Subcutaneous abdominal adipose tissue (tissue), 5 donors: ENCODE measurements around the gene GRAMD4.
A peak's percentile ranks its signal among the peaks of the same experiment; 100 is the strongest.

ENCODE experiments used
- H3K27ac ChIP-seq: one replicate; pipeline ENCODE4 v1.7.0; 2013; ENCODE audit warnings: low read depth, mild to moderate bottlenecking, inconsistent platforms, low read length, moderate library complexity
- H3K27me3 ChIP-seq, 5 donors: one replicate each; pipeline ENCODE4 v1.7.0; 2013; ENCODE audit warnings: low read length in 5 of 5, inconsistent platforms in 1 of 5; ENCODE audit not compliant: control insufficient read depth in 5 of 5, insufficient read depth in 4 of 5
- H3K36me3 ChIP-seq, 5 donors: one replicate each; pipeline ENCODE4 v1.7.0; 2013; ENCODE audit warnings: low read length in 5 of 5; ENCODE audit not compliant: control insufficient read depth in 5 of 5, insufficient read depth in 5 of 5
- H3K4me1 ChIP-seq, 5 donors: one replicate each; pipeline ENCODE4 v1.7.0; 2013; ENCODE audit warnings: low read length in 5 of 5, mild to moderate bottlenecking in 3 of 5, moderate library complexity in 1 of 5; ENCODE audit not compliant: control insufficient read depth in 5 of 5, insufficient read depth in 5 of 5
- H3K4me3 ChIP-seq, 5 donors: one replicate each; pipeline ENCODE4 v1.7.0; 2013; ENCODE audit warnings: low read length in 5 of 5, low read depth in 1 of 5
- H3K9ac ChIP-seq, 5 donors: one replicate each; pipeline ENCODE4 v1.7.0; 2013; ENCODE audit warnings: low read length in 5 of 5, mild to moderate bottlenecking in 4 of 5, moderate library complexity in 3 of 5
- H3K9me3 ChIP-seq, 5 donors: one replicate each; pipeline ENCODE4 v1.7.0; 2013; ENCODE audit warnings: low read length in 5 of 5; ENCODE audit not compliant: control insufficient read depth in 5 of 5
- donor health status: healthy.
- donor health status: healthy.
- donor health status: healthy.
- donor health status: healthy.
- donor health status: healthy.

GRAMD4 gene

DNA sequence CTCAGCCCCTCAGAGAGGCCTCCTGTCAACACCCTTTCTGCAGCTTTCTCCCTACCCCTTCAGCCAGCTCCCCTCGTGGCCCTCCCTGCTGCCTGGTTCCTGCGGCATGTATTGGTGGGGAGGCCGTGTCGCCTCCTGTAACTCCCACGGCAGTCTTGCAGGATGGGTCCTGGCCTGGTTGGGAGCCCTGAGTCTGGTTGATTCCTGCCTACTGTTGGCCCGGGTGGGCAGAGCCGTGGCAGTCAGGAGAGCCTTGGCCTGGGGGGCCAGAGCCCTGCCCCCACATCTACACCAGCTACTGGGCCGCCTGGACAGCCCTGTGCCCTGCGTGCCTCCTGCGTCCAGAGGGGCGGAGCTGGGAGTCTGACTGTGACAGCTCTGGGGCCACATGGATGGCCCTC is 30.3 kb upstream of the GRAMD4 start:
- H3K36me3 ChIP-seq = no peaks in the 10 kb centered on the region
- no peaks in the 10 kb centered on the region for H3K27me3 ChIP-seq
- H3K4me3 ChIP-seq = no peak overlapping the region
- no peak overlapping the region for H3K27ac ChIP-seq
- peaks cover 1 to 62% (median 31%) of the 10 kb centered on the region in 5 donors for H3K4me1 ChIP-seq
- H3K9ac ChIP-seq = peak overlapping the region in 1 of 5 donors; percentile 23
- H3K9me3 ChIP-seq = no peaks in the 10 kb centered on the region

DNA sequence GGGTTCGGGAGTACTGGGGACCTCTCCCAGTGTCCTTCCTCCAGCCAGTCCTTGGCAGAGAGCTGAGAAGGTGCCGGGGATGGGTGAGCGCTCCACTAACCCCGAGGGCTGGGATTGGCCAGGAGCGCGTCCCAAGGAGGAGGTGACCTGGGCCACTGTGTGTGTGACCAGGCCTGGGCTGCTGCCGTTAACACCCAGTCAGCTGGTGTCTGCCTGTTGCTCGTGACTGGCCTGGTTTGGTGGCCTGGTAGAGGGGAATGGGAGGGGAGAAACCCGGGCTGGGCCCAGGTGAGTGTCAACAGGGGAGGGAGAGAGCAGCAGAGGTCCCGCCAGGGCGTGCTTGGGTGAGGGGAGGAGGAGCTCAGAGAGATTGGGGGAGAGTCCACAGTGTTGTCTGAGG is 29.9 kb upstream of the GRAMD4 start:
- H3K36me3 ChIP-seq = no peaks in the 10 kb centered on the region
- H3K9me3 ChIP-seq = no peaks in the 10 kb centered on the region
- no peaks in the 10 kb centered on the region for H3K27me3 ChIP-seq
- H3K27ac ChIP-seq = no peak overlapping the region
- H3K9ac ChIP-seq = no peak overlapping the region
- H3K4me3 ChIP-seq = no peak overlapping the region
- H3K4me1 ChIP-seq = peaks cover 1 to 65% (median 31%) of the 10 kb centered on the region in 5 donors

DNA sequence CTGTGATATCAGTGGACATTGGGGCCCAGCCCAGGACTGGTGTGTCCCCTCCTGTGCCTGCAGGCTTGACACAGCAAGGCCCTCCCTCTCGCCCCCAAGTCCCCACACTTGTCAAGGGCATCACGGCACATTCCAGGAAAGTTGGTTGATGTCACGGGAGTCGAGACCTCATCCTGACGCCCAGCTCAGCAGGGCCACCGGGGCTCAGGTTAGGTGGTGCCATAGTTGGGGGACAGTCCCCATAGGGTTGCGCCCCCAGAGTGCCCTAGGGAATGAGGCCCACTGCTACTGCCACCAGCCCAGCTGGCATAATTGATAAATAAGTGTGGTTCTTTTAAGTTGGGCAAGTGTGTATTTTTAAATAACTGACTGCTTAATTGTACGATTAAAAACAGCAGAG is 28.3 kb upstream of the GRAMD4 start:
- Histone ChIP-seq H3K4me3 (peak overlapping the region in 1 of 5 donors; percentile 47), H3K9ac (peak overlapping the region in 2 of 5 donors; percentile 3 to 39), H3K9me3 (no peaks in the 10 kb centered on the region), H3K27ac (peak overlapping the region; percentile 50), H3K36me3 (no peaks in the 10 kb centered on the region), H3K27me3 (no peaks in the 10 kb centered on the region), H3K4me1 (peaks cover 1 to 70% (median 41%) of the 10 kb centered on the region in 5 donors)

DNA sequence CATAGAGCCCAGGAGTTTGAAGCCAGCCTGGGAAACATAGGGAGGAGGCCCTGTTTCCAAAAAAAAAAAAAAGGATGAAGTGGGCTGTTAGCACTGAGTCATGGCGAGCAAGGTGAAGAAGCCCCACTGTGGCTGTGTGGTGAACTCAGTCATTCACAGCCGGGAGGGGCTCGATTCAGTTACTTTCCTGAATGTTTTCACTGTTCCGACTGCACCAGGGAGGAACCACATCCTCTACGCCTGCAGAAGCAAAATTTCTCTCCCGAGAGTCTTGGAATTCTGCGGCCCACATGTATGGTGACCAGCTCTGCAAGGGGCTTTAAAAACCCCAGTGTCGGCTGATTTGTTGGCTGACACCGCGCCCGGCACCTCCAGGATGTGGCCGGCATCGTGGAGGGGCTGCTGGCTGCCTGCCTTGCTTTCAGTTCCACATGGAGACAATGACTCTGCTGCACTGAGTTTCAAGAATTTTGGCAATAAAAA is 27.8 kb upstream of the GRAMD4 start:
- no peaks in the 10 kb centered on the region for H3K9me3 ChIP-seq
- H3K4me3 ChIP-seq = peak overlapping the region in 3 of 5 donors; percentile 47 to 54 (median 51)
- peak overlapping the region; percentile 50 for H3K27ac ChIP-seq
- no peaks in the 10 kb centered on the region for H3K27me3 ChIP-seq
- peak overlapping the region in 3 of 5 donors; percentile 3 to 39 (median 16) for H3K9ac ChIP-seq
- H3K36me3 ChIP-seq = no peaks in the 10 kb centered on the region
- peaks cover 1 to 69% (median 37%) of the 10 kb centered on the region in 5 donors for H3K4me1 ChIP-seq

DNA sequence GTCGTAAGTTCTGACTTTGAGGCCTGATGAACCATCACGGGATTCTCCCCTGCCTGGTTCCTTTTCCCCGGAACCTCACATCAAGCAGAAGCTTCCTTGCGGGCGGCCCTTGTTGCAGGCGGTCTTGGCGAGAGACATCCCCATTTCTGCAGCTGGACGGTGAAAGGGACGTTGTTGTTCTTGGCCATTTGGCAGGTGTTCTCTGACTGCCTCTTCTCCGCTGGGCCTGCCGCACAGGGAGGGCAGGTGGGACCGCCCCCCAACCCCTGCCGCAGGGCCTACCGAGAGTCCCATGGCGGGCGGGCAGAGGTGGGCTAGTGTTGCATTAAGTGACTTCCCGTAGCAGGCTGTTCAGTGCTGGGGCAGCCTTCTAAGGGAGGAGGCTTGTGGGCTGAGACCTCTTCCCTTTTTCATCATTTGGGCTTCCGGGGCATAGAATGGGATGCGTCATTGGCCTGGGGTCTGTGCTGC is 26.9 kb upstream of the GRAMD4 start:
- Histone ChIP-seq H3K9ac (peak overlapping the region in 1 of 5 donors; percentile 35), H3K4me3 (peak overlapping the region in 2 of 5 donors; percentile 9 to 34), H3K4me1 (peaks cover 1 to 63% (median 36%) of the 10 kb centered on the region in 5 donors), H3K9me3 (no peaks in the 10 kb centered on the region), H3K27ac (peak overlapping the region; percentile 50), H3K36me3 (no peaks in the 10 kb centered on the region), H3K27me3 (no peaks in the 10 kb centered on the region)

DNA sequence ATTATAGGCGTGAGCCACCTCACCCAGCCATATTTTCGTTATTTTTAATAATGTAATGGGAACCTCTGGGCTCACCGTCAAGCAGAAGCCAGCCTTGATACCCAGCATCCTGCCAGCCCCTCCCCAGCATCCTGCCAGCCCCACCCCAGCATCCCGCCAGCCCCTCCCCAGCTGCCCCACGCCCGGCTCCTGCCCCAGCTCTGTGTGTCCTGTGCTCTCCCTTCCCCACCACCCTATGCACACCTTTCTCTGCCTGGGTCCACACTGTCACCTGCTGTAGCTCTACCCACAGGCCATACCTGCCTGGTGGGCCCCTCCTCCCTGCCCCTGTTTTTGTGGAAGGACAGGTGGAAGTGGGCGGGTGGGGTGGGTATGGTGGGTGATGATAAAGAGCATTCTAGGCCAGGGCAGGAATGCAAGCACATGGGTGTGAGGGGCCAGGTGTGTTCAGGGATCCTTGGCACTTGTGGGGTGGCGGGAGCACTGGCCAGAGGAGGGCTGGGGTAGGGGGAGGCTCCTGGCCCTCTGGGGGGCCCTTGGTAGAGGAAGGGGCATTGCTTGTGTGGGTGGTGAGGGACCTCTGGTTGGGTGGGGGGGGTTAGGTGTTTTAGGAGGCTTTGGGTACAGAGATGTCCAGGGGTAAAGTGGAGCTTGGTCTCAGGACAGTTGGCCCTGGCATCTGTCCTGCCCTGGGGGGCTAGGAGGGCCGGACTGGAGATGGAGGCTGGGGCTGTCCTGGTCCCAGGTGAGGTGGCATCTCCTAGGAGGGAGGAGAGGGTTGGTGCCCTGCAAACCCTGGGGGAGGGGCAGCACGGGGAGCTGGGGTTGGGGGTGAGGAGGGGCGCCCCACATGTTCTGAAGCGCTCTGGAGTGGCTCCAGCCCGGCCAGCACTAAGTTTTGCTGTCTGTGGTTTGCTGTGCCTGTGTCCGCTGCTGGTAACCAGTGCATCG is 25.9 kb upstream of the GRAMD4 start:
- Histone ChIP-seq H3K27ac (no peak overlapping the region), H3K9ac (no peak overlapping the region), H3K27me3 (no peaks in the 10 kb centered on the region), H3K36me3 (no peaks in the 10 kb centered on the region), H3K4me1 (peaks cover 3 to 66% (median 41%) of the 10 kb centered on the region in 5 donors), H3K9me3 (no peaks in the 10 kb centered on the region), H3K4me3 (no peak overlapping the region)

DNA sequence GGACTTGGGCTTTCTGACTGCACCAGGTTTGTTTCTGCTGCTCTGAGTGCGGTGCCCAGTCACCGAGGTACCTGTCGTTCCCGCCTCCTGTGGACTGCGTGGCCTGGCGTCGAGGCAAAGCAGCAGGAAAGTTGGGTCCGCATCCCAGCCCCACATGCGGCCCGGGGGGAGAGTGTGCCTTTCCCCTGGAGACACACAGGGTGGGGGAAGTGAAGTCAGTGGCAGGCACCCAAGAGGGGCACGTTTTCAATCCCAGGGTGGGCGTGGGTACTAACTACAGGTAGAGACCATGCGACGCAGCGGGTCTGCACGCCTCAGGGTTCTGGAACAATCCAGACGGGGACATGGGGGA is 25.3 kb upstream of the GRAMD4 start:
- Histone ChIP-seq H3K27me3 (no peaks in the 10 kb centered on the region), H3K9ac (no peak overlapping the region), H3K27ac (no peak overlapping the region), H3K4me3 (no peak overlapping the region), H3K9me3 (no peaks in the 10 kb centered on the region), H3K4me1 (peaks cover 5 to 65% (median 45%) of the 10 kb centered on the region in 5 donors), H3K36me3 (no peaks in the 10 kb centered on the region)

DNA sequence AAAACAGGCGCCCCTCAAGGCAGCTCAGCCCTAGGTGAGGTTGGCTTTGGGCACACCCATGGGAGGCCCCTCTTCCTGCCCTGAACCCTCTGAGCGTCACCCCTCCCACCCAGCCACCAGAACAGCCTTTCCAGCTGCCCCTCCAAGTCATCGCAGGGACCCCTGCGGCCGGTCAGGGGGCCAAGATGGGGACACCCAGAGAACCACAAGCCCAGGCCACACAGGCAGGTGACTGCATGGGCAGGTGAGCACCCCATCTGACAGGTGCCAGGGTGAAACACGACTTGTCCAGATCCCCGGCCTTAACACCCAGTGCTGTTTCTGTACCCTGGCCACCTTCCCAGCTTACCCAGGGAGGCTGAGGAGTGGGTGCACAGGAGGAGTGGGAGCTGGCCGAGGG is 24.6 kb upstream of the GRAMD4 start:
- Histone ChIP-seq H3K9ac (peak overlapping the region in 1 of 5 donors; percentile 19), H3K27ac (peak overlapping the region; percentile 30), H3K4me1 (peaks cover 5 to 69% (median 50%) of the 10 kb centered on the region in 5 donors)

DNA sequence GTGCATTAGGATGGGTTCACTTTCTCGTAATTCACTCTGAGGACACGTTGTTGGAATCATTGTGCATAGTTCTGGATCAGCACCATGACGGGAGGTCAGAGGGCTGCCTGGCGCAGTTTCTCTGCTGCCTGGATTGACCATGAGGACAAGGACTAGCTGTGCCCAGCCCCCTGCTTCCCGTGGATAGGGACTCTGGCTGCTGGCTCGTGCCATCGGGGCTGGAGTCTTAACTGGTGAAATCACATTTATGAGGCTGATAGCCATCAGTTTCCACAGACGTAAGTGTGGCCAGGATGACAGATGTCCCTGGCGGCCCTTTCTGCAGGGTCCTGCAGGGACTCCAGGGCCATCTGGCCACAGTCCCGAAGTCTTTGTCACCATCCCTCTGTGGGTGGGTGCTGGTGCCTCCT is 24.1 kb upstream of the GRAMD4 start:
- Histone ChIP-seq H3K9ac (no peak overlapping the region), H3K36me3 (no peaks in the 10 kb centered on the region), H3K27me3 (no peaks in the 10 kb centered on the region), H3K9me3 (no peaks in the 10 kb centered on the region), H3K4me3 (no peak overlapping the region), H3K27ac (peak overlapping the region; percentile 30), H3K4me1 (peaks cover 5 to 72% (median 52%) of the 10 kb centered on the region in 5 donors)

More for the DNA sequence above, 24.6 kb upstream of the GRAMD4 start:
- no peaks in the 10 kb centered on the region for H3K27me3 ChIP-seq
- no peaks in the 10 kb centered on the region for H3K36me3 ChIP-seq
- H3K9me3 ChIP-seq = no peaks in the 10 kb centered on the region
- H3K4me3 ChIP-seq = no peak overlapping the region

DNA sequence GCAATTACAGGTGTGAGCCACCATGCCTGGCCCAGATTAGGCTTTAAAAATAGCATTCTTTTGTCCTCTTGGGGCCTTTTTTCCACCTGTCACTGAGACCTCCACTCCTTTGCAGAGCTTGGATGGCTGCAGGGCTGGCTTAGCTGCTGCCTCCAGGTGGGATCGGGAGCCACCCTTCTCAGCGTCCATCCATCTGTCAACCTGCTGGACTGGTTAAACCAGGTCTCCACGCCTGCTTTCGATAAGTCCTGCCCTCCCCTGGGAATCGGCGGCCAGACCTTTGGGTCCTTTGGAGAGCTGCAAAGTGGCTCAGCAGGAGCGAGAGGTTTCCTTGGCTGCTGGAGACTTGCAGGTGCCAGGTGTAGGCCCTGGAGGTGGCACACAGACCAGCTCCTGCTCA is 23.4 kb upstream of the GRAMD4 start:
- Histone ChIP-seq H3K27me3 (no peaks in the 10 kb centered on the region), H3K9ac (peak overlapping the region in 1 of 5 donors; percentile 6), H3K27ac (peak overlapping the region; percentile 37), H3K4me3 (no peak overlapping the region), H3K36me3 (no peaks in the 10 kb centered on the region), H3K9me3 (no peaks in the 10 kb centered on the region), H3K4me1 (peaks cover 5 to 72% (median 57%) of the 10 kb centered on the region in 5 donors)
